HepG2 (cell line): Measurements from ENCODE around the gene LST1.

Source experiments
- CREB1 ChIP-seq, 2 experiments: fragments of 450-650 bp in 1 of 2; IDR thresholded peaks; 2 replicates each; pipeline ENCODE4 v1.6.1; 2016 to 2017; ENCODE audit warnings: control low read depth in 1 of 2, mild to moderate bottlenecking in 1 of 2, missing compliant biosample characterization in 1 of 2, missing genetic modification characterization in 1 of 2
- CTCF ChIP-seq: sonication (generic); formaldehyde crosslinking; IDR thresholded peaks from 2 replicates; pipeline ENCODE4 v1.5.0; 2020; ENCODE audit warnings: mild to moderate bottlenecking, missing genetic modification reagents, moderate library complexity
- FLYWCH1 ChIP-seq: sonication (generic); formaldehyde crosslinking; IDR thresholded peaks from 2 replicates; pipeline ENCODE4 v1.8.1; 2023; ENCODE audit warnings: mild to moderate bottlenecking, missing genetic modification reagents
- HDAC1 ChIP-seq: sonication (generic); formaldehyde crosslinking; IDR thresholded peaks from 2 replicates; pipeline ENCODE4 v1.5.1; 2020; ENCODE audit warnings: mild to moderate bottlenecking, missing genetic modification reagents
- JUN ChIP-seq: sonication (generic); formaldehyde crosslinking; IDR thresholded peaks from 2 replicates; pipeline ENCODE4 v1.4.0; 2020; ENCODE audit warnings: mild to moderate bottlenecking, missing genetic modification reagents
- SOX5 ChIP-seq: IDR thresholded peaks from 2 replicates; pipeline ENCODE4 v1.6.1; 2016; ENCODE audit warnings: borderline replicate concordance
- SP2 ChIP-seq: sonication (generic); formaldehyde crosslinking; IDR thresholded peaks from 2 replicates; pipeline ENCODE4 v1.5.1; 2020; ENCODE audit warnings: mild to moderate bottlenecking, missing genetic modification reagents
- SRF ChIP-seq: IDR thresholded peaks from 2 replicates; pipeline ENCODE4 v1.6.1; 2011; ENCODE audit warnings: mild to moderate bottlenecking, low read depth, low read length, moderate library complexity
- TFE3 ChIP-seq: IDR thresholded peaks from 2 replicates; pipeline ENCODE4 v1.6.1; 2016
- U2AF2 ChIP-seq: fragments of 200-400 bp; formaldehyde crosslinking; IDR thresholded peaks from 2 replicates; pipeline ENCODE4 v1.6.1; 2017; ENCODE audit warnings: low read depth, mild to moderate bottlenecking, low read length
- ZFP62 ChIP-seq: sonication (generic); formaldehyde crosslinking; IDR thresholded peaks from 2 replicates; pipeline ENCODE4 v1.4.0; 2020; ENCODE audit warnings: missing genetic modification reagents
- ZSCAN30 ChIP-seq: sonication (generic); formaldehyde crosslinking; IDR thresholded peaks from 2 replicates; pipeline ENCODE4 v1.5.0; 2020; ENCODE audit warnings: mild to moderate bottlenecking, missing genetic modification reagents
- TF ChIP-seq, protein P1 (sequence below): sonication (generic); formaldehyde crosslinking; IDR thresholded peaks from 2 replicates; pipeline ENCODE4 v1.8.1; 2023; ENCODE audit warnings: missing genetic modification reagents, inconsistent platforms, borderline replicate concordance

DNA sequence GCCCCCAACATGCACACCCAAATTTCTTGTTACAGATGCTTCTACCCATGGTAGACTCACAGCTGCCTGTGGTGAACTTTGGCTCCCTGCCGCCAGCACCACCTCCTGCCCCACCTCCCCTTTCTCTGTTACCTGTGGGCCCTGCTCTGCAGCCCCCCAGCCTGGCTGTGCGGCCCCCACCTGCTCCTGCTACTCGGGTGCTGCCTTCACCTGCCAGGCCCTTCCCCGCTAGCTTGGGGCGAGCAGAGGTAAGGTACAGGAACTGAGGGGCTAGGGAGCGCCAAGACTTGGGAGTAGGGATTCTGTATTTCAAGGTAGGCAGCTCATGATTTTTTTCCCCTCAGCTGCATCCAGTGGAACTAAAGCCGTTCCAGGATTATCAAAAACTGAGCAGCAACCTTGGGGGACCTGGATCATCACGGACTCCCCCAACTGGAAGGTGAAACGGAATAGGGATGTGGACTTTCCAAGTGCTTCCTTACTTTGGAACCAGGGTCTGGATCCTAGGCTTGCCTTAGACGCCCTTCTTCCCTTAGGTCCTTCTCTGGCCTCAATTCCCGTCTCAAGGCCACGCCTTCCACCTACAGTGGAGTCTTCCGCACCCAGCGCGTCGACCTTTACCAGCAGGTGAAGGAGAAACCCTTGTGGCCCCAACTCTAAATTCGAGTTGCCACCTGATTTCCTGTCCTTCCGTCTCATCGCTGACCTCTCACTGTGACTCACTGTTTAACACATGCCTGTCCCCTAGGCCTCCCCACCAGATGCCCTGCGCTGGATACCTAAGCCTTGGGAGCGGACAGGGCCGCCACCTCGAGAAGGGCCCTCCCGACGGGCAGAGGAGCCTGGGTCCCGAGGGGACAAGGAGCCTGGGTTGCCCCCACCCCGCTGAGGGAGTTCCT lies 50.9 kb downstream of the LST1 start:
- TF ChIP-seq CTCF (CRISPR knock-in tag) (no peak), SOX5 (no peak), SP2 (no peak), JUN (CRISPR knock-in tag) (no peak), SRF (no peak), U2AF2 (no peak), HDAC1 (CRISPR knock-in tag) (no peak), FLYWCH1 (no peak), ZSCAN30 (no peak), ZFP62 (CRISPR knock-in tag) (no peak), CREB1 (IDR thresholded peaks at IDR 0.05) (no peak), CREB1 (CRISPR knock-in tag; IDR thresholded peaks at IDR 0.05) (no peak), TFE3 (CRISPR knock-in tag) (no peak)
- TF ChIP-seq, protein P1, sequence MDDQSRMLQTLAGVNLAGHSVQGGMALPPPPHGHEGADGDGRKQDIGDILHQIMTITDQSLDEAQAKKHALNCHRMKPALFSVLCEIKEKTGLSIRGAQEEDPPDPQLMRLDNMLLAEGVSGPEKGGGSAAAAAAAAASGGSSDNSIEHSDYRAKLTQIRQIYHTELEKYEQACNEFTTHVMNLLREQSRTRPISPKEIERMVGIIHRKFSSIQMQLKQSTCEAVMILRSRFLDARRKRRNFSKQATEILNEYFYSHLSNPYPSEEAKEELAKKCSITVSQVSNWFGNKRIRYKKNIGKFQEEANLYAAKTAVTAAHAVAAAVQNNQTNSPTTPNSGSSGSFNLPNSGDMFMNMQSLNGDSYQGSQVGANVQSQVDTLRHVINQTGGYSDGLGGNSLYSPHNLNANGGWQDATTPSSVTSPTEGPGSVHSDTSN: no peak
